A673 (cell line): Measurements from ENCODE around the gene MEGF11.

Experiments
- EZH2 ChIP-seq: fragments of 200-600 bp; sonication (generic); IDR thresholded peaks from 2 replicates; pipeline ENCODE4 v1.6.1; 2017; ENCODE audit warnings: borderline replicate concordance, low read depth, mild to moderate bottlenecking, mixed read lengths, antibody characterized with exemption, low read length; ENCODE audit not compliant: poor library complexity, severe bottlenecking
- TF ChIP-seq, protein P1 (sequence below): fragments of 300-800, 200-600 bp; sonication (generic); conservative IDR thresholded peaks from 2 replicates; pipeline ENCODE4 v1.5.1; 2017; ENCODE audit warnings: low read depth, mild to moderate bottlenecking, antibody characterized with exemption, low read length, moderate library complexity, mixed read lengths

DNA sequence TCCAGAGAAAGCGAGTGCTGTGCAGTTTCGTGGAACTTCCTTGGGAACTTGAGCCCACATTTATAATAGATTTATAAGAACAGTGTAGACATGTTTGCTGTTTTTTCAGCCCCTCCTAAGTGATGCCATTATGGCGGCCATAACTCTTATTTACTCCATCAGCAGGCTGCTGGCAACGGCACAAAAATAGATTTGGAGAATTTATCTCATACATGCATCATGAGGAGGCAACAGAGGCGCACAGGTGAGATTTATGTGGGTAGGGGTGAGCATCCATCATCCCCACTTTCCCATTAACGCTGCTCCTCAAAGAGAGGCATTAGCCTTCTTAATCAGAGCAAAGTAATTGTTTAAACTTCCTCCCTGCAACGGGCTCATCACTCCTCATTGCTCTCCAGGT lies 201.7 kb downstream of the MEGF11 start:
- TF ChIP-seq, protein P1, sequence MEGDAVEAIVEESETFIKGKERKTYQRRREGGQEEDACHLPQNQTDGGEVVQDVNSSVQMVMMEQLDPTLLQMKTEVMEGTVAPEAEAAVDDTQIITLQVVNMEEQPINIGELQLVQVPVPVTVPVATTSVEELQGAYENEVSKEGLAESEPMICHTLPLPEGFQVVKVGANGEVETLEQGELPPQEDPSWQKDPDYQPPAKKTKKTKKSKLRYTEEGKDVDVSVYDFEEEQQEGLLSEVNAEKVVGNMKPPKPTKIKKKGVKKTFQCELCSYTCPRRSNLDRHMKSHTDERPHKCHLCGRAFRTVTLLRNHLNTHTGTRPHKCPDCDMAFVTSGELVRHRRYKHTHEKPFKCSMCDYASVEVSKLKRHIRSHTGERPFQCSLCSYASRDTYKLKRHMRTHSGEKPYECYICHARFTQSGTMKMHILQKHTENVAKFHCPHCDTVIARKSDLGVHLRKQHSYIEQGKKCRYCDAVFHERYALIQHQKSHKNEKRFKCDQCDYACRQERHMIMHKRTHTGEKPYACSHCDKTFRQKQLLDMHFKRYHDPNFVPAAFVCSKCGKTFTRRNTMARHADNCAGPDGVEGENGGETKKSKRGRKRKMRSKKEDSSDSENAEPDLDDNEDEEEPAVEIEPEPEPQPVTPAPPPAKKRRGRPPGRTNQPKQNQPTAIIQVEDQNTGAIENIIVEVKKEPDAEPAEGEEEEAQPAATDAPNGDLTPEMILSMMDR, result no peak
- no peak for TF ChIP-seq EZH2
